Effector memory CD4-positive, alpha-beta T cell (primary cell): ENCODE results near the gene KDM2B.

Source experiments
- DNase-seq, 3 donors: peaks; one replicate each; pipeline ENCODE4 v3.0.0-alpha.2; 2020
- H3K27ac ChIP-seq: 2 replicates; pipeline ENCODE4 v1.7.0; 2013; ENCODE audit warnings: mild to moderate bottlenecking, low read length, moderate library complexity; ENCODE audit not compliant: insufficient read depth, poor library complexity, severe bottlenecking
- H3K27me3 ChIP-seq: replicated peaks from 2 replicates; pipeline ENCODE4 v1.7.0; 2013; ENCODE audit warnings: mild to moderate bottlenecking, low read length; ENCODE audit not compliant: insufficient read depth, control insufficient read depth, poor library complexity, severe bottlenecking
- H3K36me3 ChIP-seq: 2 replicates; pipeline ENCODE4 v1.7.0; 2013; ENCODE audit warnings: mild to moderate bottlenecking, low read length, moderate library complexity; ENCODE audit not compliant: control insufficient read depth, insufficient read depth
- H3K4me1 ChIP-seq: 2 replicates; pipeline ENCODE4 v1.7.0; 2013; ENCODE audit warnings: low read length, mild to moderate bottlenecking; ENCODE audit not compliant: control insufficient read depth, insufficient read depth, poor library complexity, severe bottlenecking
- H3K4me3 ChIP-seq: 2 replicates; pipeline ENCODE4 v1.7.0; 2013; ENCODE audit warnings: low read length, low read depth, mild to moderate bottlenecking; ENCODE audit not compliant: insufficient read depth, poor library complexity, severe bottlenecking
- H3K9me3 ChIP-seq: 2 replicates; pipeline ENCODE4 v1.7.0; 2013; ENCODE audit warnings: mild to moderate bottlenecking, low read length, moderate library complexity; ENCODE audit not compliant: control insufficient read depth

KDM2B gene

GRCh38 chr12:121576851-121577391, 3.9 kb downstream of the KDM2B start:
- peaks cover 26% of the 10 kb centered on the region for H3K36me3 ChIP-seq
- no peak overlapping the region for H3K27ac ChIP-seq
- DNase-seq: no peak
- H3K27me3 ChIP-seq: no peaks in the 10 kb centered on the region
- no peak overlapping the region for H3K4me3 ChIP-seq
- H3K9me3 ChIP-seq: no peaks in the 10 kb centered on the region
- peaks cover 29% of the 10 kb centered on the region for H3K4me1 ChIP-seq

- no peak overlapping the region for H3K4me3 ChIP-seq
Measured at GRCh38 chr12:121575952-121576625, 4.7 kb downstream of the KDM2B start.

DNA sequence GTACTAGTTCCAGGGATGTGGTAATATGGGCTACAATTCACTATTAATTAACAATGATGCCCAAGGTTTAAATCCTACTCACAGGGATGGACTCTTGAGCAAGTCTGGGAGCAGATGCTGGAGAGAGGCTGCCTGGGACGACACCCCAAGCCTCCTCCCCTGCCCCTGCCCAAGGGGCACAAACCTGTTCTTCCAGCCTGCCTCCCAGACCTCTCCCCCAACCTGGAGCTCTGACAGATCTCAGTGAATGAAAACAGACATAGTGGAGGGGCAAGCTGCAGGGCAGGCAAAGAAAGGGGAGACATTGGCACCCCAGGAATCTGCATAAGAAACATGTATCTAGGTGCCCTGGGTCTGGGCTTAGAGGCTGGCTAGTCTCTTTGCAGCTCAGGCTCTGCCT, 5.8 kb downstream of the KDM2B start:
- no peak overlapping the region for H3K4me3 ChIP-seq
- H3K27me3 ChIP-seq: no peaks in the 10 kb centered on the region
- DNase-seq: no peak
- peaks cover 28% of the 10 kb centered on the region for H3K36me3 ChIP-seq
- no peaks in the 10 kb centered on the region for H3K9me3 ChIP-seq
- peaks cover 15% of the 10 kb centered on the region for H3K4me1 ChIP-seq
- no peak overlapping the region for H3K27ac ChIP-seq

More at GRCh38 chr12:121575952-121576625, 4.7 kb downstream of the KDM2B start:
- H3K9me3 ChIP-seq: no peaks in the 10 kb centered on the region
- H3K36me3 ChIP-seq: peaks cover 28% of the 10 kb centered on the region
- no peaks in the 10 kb centered on the region for H3K27me3 ChIP-seq
- DNase-seq: no peak
- no peak overlapping the region for H3K27ac ChIP-seq
- H3K4me1 ChIP-seq: peaks cover 21% of the 10 kb centered on the region

DNA sequence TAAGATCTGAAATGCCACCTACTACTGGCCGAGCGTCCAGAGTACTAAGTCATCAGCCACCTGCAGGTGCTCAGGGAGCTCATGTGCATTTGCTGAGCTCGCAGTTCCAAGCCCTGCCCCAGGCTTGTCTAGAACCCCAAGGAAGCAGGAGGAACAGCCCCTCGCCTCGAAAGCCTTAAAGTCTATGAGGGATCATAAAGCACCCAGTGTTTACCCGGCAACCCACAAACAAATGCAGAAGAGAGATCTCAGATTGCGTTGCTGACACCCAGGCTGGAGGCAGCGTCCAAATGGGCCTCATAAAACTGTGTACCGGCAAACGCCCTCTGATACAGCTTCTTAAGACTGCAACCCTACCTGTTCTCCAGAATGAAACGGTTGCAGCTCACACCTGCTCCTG, 6.8 kb downstream of the KDM2B start:
- Histone ChIP-seq H3K27me3 (no peaks in the 10 kb centered on the region), H3K4me1 (peaks cover 14% of the 10 kb centered on the region), H3K36me3 (peaks cover 28% of the 10 kb centered on the region), H3K27ac (no peak overlapping the region), H3K9me3 (no peaks in the 10 kb centered on the region), H3K4me3 (no peak overlapping the region)
- no peak for DNase-seq

DNA sequence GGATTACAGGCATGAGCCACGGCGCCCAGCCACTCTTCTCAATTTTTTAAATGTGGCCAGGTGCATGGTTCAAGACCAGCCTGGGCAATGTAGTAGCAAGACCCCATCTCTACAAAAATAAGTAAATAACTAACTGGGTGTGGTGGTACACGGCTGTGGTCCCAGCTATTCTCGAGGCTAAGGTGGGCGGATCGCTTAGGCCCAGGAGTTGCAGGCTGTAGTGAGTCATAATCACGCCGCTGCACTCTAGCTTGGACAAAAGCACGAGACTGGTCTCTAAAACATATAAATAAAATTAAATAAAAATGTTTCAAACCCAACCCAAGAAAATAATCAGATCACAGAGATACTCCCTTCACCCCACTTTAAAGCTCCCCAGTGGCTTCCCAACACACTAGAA, 8.9 kb downstream of the KDM2B start:
- no peak for DNase-seq
- no peak overlapping the region for H3K4me3 ChIP-seq
- no peaks in the 10 kb centered on the region for H3K27me3 ChIP-seq
- no peaks in the 10 kb centered on the region for H3K9me3 ChIP-seq
- peaks cover 28% of the 10 kb centered on the region for H3K36me3 ChIP-seq
- no peaks in the 10 kb centered on the region for H3K4me1 ChIP-seq
- H3K27ac ChIP-seq: no peak overlapping the region

DNA sequence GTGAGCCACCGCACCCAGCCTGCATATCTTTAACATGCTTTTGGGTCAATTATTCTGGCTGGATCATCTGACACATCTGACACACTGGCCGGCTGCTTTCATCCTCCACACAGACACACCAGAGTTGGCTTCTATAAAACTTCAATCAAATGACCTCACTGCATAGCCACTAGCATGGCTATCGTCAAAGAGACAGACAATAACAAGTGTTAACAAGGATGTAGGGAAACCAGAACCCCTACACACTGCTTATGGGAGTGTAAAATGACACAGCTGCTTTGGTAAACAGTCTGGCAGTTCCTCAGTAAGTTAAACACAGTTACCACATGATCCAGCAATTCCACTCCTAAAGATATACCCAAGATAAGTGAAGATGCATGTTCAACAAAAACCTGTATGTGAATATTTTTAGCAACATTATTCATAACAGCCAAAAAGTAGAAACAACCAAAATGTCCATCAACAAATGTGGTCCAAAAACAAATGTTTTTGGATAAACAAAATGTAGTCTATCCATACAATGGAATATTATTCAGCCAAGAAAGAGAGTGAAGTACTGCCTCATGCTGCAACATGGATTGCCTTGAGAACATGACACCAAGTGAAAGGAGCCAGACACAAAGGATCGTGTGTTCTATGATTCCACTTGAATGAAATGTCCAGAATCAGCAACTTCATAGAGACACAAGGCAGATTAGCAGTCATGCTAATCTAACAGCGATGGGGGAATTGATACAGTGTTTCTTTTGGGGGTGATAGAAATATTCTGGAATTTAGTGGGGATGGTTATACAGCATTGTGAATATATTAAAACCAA, 10.1 kb downstream of the KDM2B start:
- no peak overlapping the region for H3K4me3 ChIP-seq
- no peak for DNase-seq
- peaks cover 23% of the 10 kb centered on the region for H3K36me3 ChIP-seq
- no peaks in the 10 kb centered on the region for H3K9me3 ChIP-seq
- no peak overlapping the region for H3K27ac ChIP-seq
- no peaks in the 10 kb centered on the region for H3K4me1 ChIP-seq
- no peaks in the 10 kb centered on the region for H3K27me3 ChIP-seq

DNA sequence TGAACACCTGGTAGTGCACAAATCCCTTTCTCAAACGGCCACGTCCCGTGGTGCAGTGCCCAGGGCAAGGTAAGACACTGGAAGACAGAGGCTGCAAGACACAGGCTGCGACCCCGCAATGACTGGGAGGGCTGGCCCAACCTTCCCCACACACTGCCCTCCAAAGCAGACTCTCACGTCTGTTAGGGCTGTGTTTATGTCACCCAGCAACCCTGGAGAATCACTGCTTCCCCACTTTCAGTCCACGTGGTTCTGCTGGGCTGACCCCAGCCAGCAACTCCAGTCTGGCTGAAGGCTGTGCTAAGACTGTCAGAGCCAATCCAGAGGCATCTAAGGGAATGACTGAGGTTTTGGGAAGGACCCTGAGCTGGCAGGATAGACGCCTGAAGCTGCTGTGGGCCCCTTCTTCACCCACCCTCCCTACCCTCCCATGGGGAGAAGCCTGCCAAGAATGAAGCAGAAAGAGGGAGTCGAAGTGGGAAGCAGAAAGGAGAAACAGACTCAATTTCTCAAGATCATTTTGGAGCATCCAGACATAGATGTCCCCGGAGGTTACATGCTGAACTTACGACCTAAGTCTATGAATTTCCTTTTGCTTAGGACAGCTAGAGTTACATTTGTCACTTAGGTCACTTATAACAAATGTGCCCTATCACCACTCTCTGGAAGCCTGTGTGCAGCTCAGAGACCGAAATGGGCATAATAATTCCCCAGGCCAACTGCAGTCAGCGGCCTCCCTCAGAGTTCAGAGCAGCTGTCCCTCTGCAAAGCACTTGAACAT, 11.7 kb downstream of the KDM2B start:
- Histone ChIP-seq H3K27me3 (no peaks in the 10 kb centered on the region), H3K27ac (no peak overlapping the region), H3K4me3 (no peak overlapping the region), H3K9me3 (no peaks in the 10 kb centered on the region), H3K4me1 (no peaks in the 10 kb centered on the region), H3K36me3 (peaks cover 8% of the 10 kb centered on the region)
- no peak for DNase-seq

DNA sequence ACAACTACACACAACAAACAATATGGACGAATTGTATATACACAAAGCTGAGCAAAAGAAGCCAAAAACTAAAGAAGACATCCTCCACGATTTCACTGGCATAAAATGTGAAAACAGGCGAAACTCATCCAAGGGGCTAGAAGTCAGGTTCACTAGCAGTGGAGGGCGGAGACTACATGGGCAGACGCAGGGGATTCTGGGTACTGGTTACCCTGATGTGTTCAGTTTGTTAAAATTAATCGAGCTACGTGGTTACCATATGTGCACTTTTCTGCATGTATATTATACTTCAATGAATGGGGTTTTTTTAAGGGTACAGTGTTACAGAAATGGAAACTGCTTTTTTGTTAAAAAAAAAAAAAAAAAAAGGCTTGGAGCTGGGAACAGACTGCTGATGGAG, 12.3 kb downstream of the KDM2B start:
- H3K4me1 ChIP-seq: no peaks in the 10 kb centered on the region
- DNase-seq: no peak
- no peaks in the 10 kb centered on the region for H3K9me3 ChIP-seq
- H3K27ac ChIP-seq: no peak overlapping the region
- H3K27me3 ChIP-seq: no peaks in the 10 kb centered on the region
- H3K36me3 ChIP-seq: peaks cover 3% of the 10 kb centered on the region
- no peak overlapping the region for H3K4me3 ChIP-seq

- Histone ChIP-seq H3K36me3 (peaks cover 3% of the 10 kb centered on the region), H3K27me3 (no peaks in the 10 kb centered on the region), H3K9me3 (no peaks in the 10 kb centered on the region), H3K4me1 (no peaks in the 10 kb centered on the region), H3K4me3 (no peak overlapping the region), H3K27ac (no peak overlapping the region)
- DNase-seq: no peak
Measured at GRCh38 chr12:121565076-121565475, 15.7 kb downstream of the KDM2B start.
